ENCODE results near the gene GPR160. TPM values are rescaled to one million over a fixed set of nuclear protein-coding genes. Genes with fewer than 3 reads are reported as not detected.
"Not testable (repeated sequence)": the region's sequence is repeated elsewhere in the genome, so short reads cannot be mapped to it uniquely, and the experiment has no call there.

The GPR160 gene
- total RNA-seq, 6 donors from 2014 or later: 11.5 to 49.7 (median 34.1) TPM

DNA sequence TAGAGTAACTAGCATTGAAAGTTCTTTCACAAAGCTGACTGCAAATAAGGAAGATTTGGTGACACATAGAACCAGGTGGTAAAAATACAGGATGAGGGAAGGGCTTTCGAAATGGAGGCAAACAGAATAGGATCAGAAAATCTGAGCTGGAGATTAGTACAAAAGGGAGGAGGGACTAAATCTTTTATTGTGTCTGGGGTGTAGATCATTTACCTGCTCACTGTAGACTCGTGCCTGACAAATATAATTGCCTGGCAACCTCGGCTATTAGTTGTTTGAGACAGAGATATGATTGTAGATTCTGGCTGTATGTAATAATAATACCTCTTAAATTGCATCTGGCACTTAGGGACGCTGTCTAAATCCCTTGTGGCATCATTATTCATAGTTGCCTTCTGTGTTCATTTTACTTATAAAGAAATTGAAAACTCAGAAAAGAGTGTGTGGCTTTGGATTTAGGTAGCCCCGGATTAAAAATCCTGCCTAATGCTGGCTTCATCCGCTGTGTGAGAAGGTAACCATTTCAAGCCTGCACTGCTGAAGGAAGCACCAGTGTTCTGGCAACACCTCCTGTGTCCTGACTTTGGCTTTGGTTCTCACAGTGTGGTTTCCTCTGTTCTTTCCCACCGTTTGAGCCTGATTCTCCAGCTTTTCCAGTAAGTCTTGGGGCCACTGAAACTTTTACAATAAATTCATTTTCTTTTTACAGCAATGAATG lies 25.0 kb upstream of the GPR160 start:
- H3K36me3 ChIP-seq: no peaks in the 10 kb centered on the region
- no peak overlapping the region for H3K4me3 ChIP-seq
- no peak for TF ChIP-seq POLR2AphosphoS5 (IDR thresholded peaks at IDR 0.05)
- TF ChIP-seq, protein P1, sequence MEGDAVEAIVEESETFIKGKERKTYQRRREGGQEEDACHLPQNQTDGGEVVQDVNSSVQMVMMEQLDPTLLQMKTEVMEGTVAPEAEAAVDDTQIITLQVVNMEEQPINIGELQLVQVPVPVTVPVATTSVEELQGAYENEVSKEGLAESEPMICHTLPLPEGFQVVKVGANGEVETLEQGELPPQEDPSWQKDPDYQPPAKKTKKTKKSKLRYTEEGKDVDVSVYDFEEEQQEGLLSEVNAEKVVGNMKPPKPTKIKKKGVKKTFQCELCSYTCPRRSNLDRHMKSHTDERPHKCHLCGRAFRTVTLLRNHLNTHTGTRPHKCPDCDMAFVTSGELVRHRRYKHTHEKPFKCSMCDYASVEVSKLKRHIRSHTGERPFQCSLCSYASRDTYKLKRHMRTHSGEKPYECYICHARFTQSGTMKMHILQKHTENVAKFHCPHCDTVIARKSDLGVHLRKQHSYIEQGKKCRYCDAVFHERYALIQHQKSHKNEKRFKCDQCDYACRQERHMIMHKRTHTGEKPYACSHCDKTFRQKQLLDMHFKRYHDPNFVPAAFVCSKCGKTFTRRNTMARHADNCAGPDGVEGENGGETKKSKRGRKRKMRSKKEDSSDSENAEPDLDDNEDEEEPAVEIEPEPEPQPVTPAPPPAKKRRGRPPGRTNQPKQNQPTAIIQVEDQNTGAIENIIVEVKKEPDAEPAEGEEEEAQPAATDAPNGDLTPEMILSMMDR (IDR thresholded peaks at IDR 0.05): no peak
- H3K9me3 ChIP-seq: no peaks in the 10 kb centered on the region
- DNase-seq: no peak
- ATAC-seq (ENCODE audit: low FRiP score in 2 of 2): no peak
- WGBS, 2 donors: 60 to 71% methylated on average over 7 of the region's 7 CpGs
- no peaks in the 10 kb centered on the region for H3K27me3 ChIP-seq
- no peak overlapping the region for H3K27ac ChIP-seq
- H3K4me1 ChIP-seq: no peaks in the 10 kb centered on the region

DNA sequence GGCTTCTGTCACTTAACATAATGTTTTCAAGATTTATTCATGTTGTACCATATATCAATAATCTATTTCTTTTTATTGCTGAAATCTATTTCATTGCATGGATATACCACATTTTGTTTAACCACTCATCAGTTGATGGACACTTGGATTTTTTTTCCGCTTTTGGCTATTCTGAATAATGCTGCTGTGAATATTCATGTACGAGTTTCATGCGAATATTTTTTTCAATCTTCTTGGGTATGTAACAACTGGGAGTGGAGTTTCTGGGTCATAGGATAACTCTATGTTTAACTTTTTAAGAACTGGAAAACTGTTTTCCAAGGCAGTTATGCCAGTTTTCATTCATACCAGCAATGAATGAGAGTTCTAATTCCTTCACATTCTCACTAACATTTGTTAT lies 21.7 kb upstream of the GPR160 start:
- TF ChIP-seq POLR2AphosphoS5 (IDR thresholded peaks at IDR 0.05) (no peak), EP300 (IDR thresholded peaks at IDR 0.05) (no peak), POLR2A (IDR thresholded peaks at IDR 0.05) (no peak)
- TF ChIP-seq, protein P1 (IDR thresholded peaks at IDR 0.05): no peak
- ATAC-seq (ENCODE audit: low FRiP score in 2 of 2): no peak
- WGBS, 2 donors: 90 to 92% methylated on average over 3 of the region's 3 CpGs

DNA sequence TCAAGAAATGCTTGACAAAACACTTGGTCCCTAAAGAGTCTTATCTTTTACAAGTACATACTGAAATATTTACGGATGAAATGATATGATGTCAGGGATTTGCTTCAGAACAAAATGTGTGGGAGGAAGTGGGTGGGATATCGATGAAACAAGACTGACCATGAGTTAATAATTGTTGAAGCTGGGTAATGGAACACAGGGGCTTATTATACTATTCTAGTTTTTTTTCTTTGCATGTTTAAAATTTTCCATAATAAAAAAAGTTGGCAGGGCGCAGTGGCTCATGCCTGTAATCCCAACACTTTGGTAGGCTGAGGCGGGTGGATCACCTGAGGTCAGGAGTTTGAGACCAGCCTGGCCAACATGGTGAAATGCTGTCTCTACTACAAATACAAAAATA lies 18.5 kb upstream of the GPR160 start:
- not testable (repeated sequence) for H3K27ac ChIP-seq; H3K9me3 ChIP-seq; H3K27me3 ChIP-seq; DNase-seq; H3K4me1 ChIP-seq; ATAC-seq (ENCODE audit: low FRiP score in 2 of 2); H3K4me3 ChIP-seq; H3K36me3 ChIP-seq
- WGBS, 2 donors: 58 to 66% methylated on average over 4 of the region's 4 CpGs
- peak in 2 of 4 donors; percentile 16 to 21 for TF ChIP-seq EP300 (IDR thresholded peaks at IDR 0.05)

More for the DNA sequence above, 21.7 kb upstream of the GPR160 start:
- no peak for DNase-seq
- Histone ChIP-seq H3K9me3 (no peaks in the 10 kb centered on the region), H3K27me3 (no peaks in the 10 kb centered on the region), H3K27ac (no peak overlapping the region), H3K36me3 (no peaks in the 10 kb centered on the region), H3K4me3 (no peak overlapping the region), H3K4me1 (no peaks in the 10 kb centered on the region)

GRCh38 chr3:170021083-170021482 lies 16.7 kb upstream of the GPR160 start:
- TF ChIP-seq EP300 (IDR thresholded peaks at IDR 0.05): no peak
- TF ChIP-seq, protein P1 (IDR thresholded peaks at IDR 0.05): no peak
- no peak for TF ChIP-seq POLR2AphosphoS5 (IDR thresholded peaks at IDR 0.05)
- no peak for TF ChIP-seq POLR2A (IDR thresholded peaks at IDR 0.05)
- DNase-seq (no peak), ATAC-seq (ENCODE audit: low FRiP score in 2 of 2) (no peak)
- Histone ChIP-seq H3K9me3 (no peaks in the 10 kb centered on the region), H3K36me3 (no peaks in the 10 kb centered on the region), H3K27ac (no peak overlapping the region), H3K4me1 (peaks cover 0 to 5% (median 0%) of the 10 kb centered on the region in 4 donors), H3K4me3 (no peak overlapping the region), H3K27me3 (no peaks in the 10 kb centered on the region)
- WGBS, 2 donors: 74 to 83% methylated on average over 3 of the region's 3 CpGs

GRCh38 chr3:170022336-170022735 lies 15.5 kb upstream of the GPR160 start:
- H3K9me3 ChIP-seq: no peaks in the 10 kb centered on the region
- H3K4me1 ChIP-seq: peaks cover 0 to 5% (median 0%) of the 10 kb centered on the region in 4 donors
- TF ChIP-seq EP300 (IDR thresholded peaks at IDR 0.05) (no peak), POLR2AphosphoS5 (IDR thresholded peaks at IDR 0.05) (no peak), POLR2A (IDR thresholded peaks at IDR 0.05) (no peak)
- TF ChIP-seq, protein P1 (IDR thresholded peaks at IDR 0.05): no peak
- H3K27me3 ChIP-seq: no peaks in the 10 kb centered on the region
- no peak overlapping the region for H3K27ac ChIP-seq
- 86 to 88% methylated on average over 4 of the region's 4 CpGs for WGBS, 2 donors
- DNase-seq: no peak
- H3K36me3 ChIP-seq: no peaks in the 10 kb centered on the region
- no peak overlapping the region for H3K4me3 ChIP-seq
- no peak for ATAC-seq (ENCODE audit: low FRiP score in 2 of 2)
